Adipocyte (in vitro differentiated cells): ENCODE results near the gene DCUN1D1.
A peak's percentile ranks its signal among the peaks of the same experiment; 100 is the strongest.
"Not testable (repeated sequence)": the region's sequence is repeated elsewhere in the genome, so short reads cannot be mapped to it uniquely, and the experiment has no call there.

Source experiments
- DNase-seq: peaks from one replicate; pipeline ENCODE4 v3.0.0-alpha.2; 2015; ENCODE audit warnings: low read depth
- H3K27me3 ChIP-seq: replicated peaks from 2 replicates; pipeline ENCODE4 v1.7.0; 2013; ENCODE audit warnings: mild to moderate bottlenecking, low read length, moderate library complexity; ENCODE audit not compliant: control insufficient read depth, insufficient read depth
- H3K36me3 ChIP-seq: 2 replicates; pipeline ENCODE4 v1.7.0; 2013; ENCODE audit warnings: low read length, mild to moderate bottlenecking, moderate library complexity; ENCODE audit not compliant: control insufficient read depth, insufficient read depth, severe bottlenecking
- H3K4me1 ChIP-seq: 2 replicates; pipeline ENCODE4 v1.7.0; 2013; ENCODE audit warnings: mild to moderate bottlenecking, low read length, moderate library complexity; ENCODE audit not compliant: control insufficient read depth, insufficient read depth
- H3K4me3 ChIP-seq: 2 replicates; pipeline ENCODE4 v1.7.0; 2013; ENCODE audit warnings: mild to moderate bottlenecking, low read length, moderate library complexity
- H3K9ac ChIP-seq: 2 replicates; pipeline ENCODE4 v1.7.0; 2013; ENCODE audit warnings: mild to moderate bottlenecking, low read length, moderate library complexity
- H3K9me3 ChIP-seq: 2 replicates; pipeline ENCODE4 v1.7.0; 2013; ENCODE audit warnings: mild to moderate bottlenecking, low read length, moderate library complexity; ENCODE audit not compliant: control insufficient read depth

The DCUN1D1 gene

GRCh38 chr3:182999767-183000166 lies 19.4 kb upstream of the DCUN1D1 start:
- no peak overlapping the region for H3K4me3 ChIP-seq
- H3K4me1 ChIP-seq: no peaks in the 10 kb centered on the region
- no peaks in the 10 kb centered on the region for H3K27me3 ChIP-seq
- no peaks in the 10 kb centered on the region for H3K36me3 ChIP-seq
- H3K9ac ChIP-seq: no peak overlapping the region
- no peak for DNase-seq
- no peaks in the 10 kb centered on the region for H3K9me3 ChIP-seq

- not testable (repeated sequence) for H3K4me1 ChIP-seq
These were observed 13.3 kb upstream of the DCUN1D1 start for GRCh38 chr3:182993486-182994201.

GRCh38 chr3:182989566-182989965 lies 9.2 kb upstream of the DCUN1D1 start:
- no peak for DNase-seq
- no peaks in the 10 kb centered on the region for H3K27me3 ChIP-seq
- no peak overlapping the region for H3K9ac ChIP-seq
- no peaks in the 10 kb centered on the region for H3K9me3 ChIP-seq
- H3K36me3 ChIP-seq: no peaks in the 10 kb centered on the region
- H3K4me3 ChIP-seq: no peak overlapping the region
- H3K4me1 ChIP-seq: no peaks in the 10 kb centered on the region

More at GRCh38 chr3:182993486-182994201, 13.3 kb upstream of the DCUN1D1 start:
- H3K36me3 ChIP-seq, H3K9me3 ChIP-seq, H3K4me3 ChIP-seq, DNase-seq, H3K9ac ChIP-seq, H3K27me3 ChIP-seq: not testable (repeated sequence)

DNA sequence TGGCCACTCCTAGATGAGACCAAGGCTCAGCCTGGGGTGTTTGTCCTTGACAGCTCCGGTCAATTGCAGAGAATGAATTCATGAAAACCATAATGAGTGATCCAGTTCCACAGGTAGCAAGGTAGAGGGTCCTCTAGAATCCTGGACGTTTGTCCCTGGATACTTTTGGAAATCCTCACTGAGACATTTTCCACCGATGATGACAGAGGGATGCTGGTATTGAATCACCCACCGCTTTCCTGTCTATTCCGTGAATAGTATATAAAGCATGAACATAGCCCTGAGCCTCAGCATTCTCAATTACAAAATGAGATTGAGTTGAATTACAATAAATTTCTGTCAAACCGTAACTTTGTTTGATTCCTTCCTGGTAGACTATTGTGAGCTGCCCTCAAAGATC lies 5.7 kb upstream of the DCUN1D1 start:
- Histone ChIP-seq H3K9ac (no peak overlapping the region), H3K9me3 (no peaks in the 10 kb centered on the region), H3K4me3 (no peak overlapping the region), H3K27me3 (no peaks in the 10 kb centered on the region), H3K4me1 (peaks cover 14% of the 10 kb centered on the region), H3K36me3 (no peaks in the 10 kb centered on the region)
- no peak for DNase-seq

GRCh38 chr3:182983876-182984275 lies 3.5 kb upstream of the DCUN1D1 start:
- H3K4me1 ChIP-seq: peaks cover 22% of the 10 kb centered on the region
- H3K27me3 ChIP-seq: no peaks in the 10 kb centered on the region
- DNase-seq: peak; percentile 57

DNA sequence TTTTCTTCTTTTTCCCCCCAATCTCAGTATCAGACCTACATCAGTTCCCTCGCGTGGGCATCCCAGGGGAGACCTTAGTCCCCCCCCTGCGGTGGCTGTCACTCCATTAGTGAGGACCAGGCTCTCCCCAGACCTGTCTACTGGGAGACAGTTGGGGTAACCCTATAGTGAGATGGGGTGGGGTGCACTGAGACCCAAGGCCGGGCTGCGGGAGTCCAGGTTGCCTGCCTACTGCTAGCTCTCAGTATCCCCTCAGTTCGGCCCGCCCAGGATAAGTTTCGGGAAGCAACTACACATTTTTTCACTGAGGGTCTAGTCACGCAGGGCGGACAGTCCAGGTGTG lies 671 bp upstream of the DCUN1D1 start:
- no peaks in the 10 kb centered on the region for H3K27me3 ChIP-seq
- no peaks in the 10 kb centered on the region for H3K9me3 ChIP-seq
- H3K4me3 ChIP-seq: peak overlapping the region; percentile 84
- peaks cover 30% of the 10 kb centered on the region for H3K4me1 ChIP-seq
- H3K36me3 ChIP-seq: no peaks in the 10 kb centered on the region
- H3K9ac ChIP-seq: peak overlapping the region; percentile 84
- no peak for DNase-seq

More at GRCh38 chr3:182983876-182984275, 3.5 kb upstream of the DCUN1D1 start:
- Histone ChIP-seq H3K4me3 (no peak overlapping the region), H3K36me3 (no peaks in the 10 kb centered on the region), H3K9ac (no peak overlapping the region), H3K9me3 (no peaks in the 10 kb centered on the region)

- Histone ChIP-seq H3K36me3 (no peaks in the 10 kb centered on the region), H3K4me3 (peak overlapping the region; percentile 94), H3K9ac (peak overlapping the region; percentile 89), H3K27me3 (no peaks in the 10 kb centered on the region), H3K9me3 (no peaks in the 10 kb centered on the region), H3K4me1 (peaks cover 30% of the 10 kb centered on the region)
- DNase-seq: peak; percentile 61
These were observed 605 bp downstream of the DCUN1D1 start for GRCh38 chr3:182979674-182980191.

DNA sequence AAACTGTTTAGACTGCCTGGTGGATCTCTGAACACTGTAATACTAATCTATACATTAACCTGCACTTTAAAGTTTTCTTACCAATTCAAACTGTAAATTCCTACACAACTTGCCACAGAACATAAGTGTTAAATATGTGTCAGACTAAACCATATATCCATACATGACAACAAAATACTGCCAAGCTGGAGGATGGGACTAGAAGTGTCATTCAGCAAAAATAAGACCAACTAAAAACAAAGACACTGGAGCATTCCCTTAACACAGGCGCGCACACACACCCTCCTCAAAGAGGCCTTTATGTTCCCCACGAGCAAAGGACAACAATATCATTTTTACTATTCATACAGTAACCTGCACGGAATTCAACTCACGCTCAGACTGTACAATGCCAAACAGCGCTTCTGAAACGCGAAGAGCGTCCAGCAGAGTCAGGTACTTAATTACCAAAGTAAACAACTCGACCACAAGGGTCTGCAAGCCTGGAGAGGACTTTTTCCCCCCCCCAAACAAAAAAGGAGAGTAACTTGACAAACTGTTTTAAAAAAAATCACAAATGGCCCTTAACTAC lies 1.1 kb downstream of the DCUN1D1 start:
- peak overlapping the region; percentile 94 for H3K4me3 ChIP-seq
- no peaks in the 10 kb centered on the region for H3K36me3 ChIP-seq
- H3K9me3 ChIP-seq: no peaks in the 10 kb centered on the region
- no peaks in the 10 kb centered on the region for H3K27me3 ChIP-seq
- peak; percentile 26 for DNase-seq
- peak overlapping the region; percentile 89 for H3K9ac ChIP-seq
- peaks cover 30% of the 10 kb centered on the region for H3K4me1 ChIP-seq

GRCh38 chr3:182978387-182978786 lies 2.0 kb downstream of the DCUN1D1 start:
- Histone ChIP-seq H3K9me3 (no peaks in the 10 kb centered on the region), H3K4me1 (peaks cover 22% of the 10 kb centered on the region), H3K27me3 (no peaks in the 10 kb centered on the region), H3K36me3 (no peaks in the 10 kb centered on the region), H3K9ac (no peak overlapping the region), H3K4me3 (peak overlapping the region; percentile 94)
- no peak for DNase-seq

- H3K4me1 ChIP-seq: peaks cover 12% of the 10 kb centered on the region
- no peaks in the 10 kb centered on the region for H3K9me3 ChIP-seq
- no peak for DNase-seq
- H3K27me3 ChIP-seq: no peaks in the 10 kb centered on the region
- peaks cover 6% of the 10 kb centered on the region for H3K36me3 ChIP-seq
- H3K9ac ChIP-seq: no peak overlapping the region
- no peak overlapping the region for H3K4me3 ChIP-seq
These were observed 7.3 kb downstream of the DCUN1D1 start for GRCh38 chr3:182973047-182973446.

- no peak overlapping the region for H3K4me3 ChIP-seq
- peaks cover 18% of the 10 kb centered on the region for H3K4me1 ChIP-seq
- peaks cover 6% of the 10 kb centered on the region for H3K36me3 ChIP-seq
- no peaks in the 10 kb centered on the region for H3K27me3 ChIP-seq
- no peak overlapping the region for H3K9ac ChIP-seq
- DNase-seq: no peak
- no peaks in the 10 kb centered on the region for H3K9me3 ChIP-seq
These were observed 8.0 kb downstream of the DCUN1D1 start for GRCh38 chr3:182972387-182972786.
